Measurements from ENCODE around the gene LRRC66.

Gene LRRC66

GRCh38 chr4:51995647-51996220 is 24.4 kb downstream of the LRRC66 start:
- no peak for DNase-seq (ENCODE audit: low read depth)
- no peak for TF ChIP-seq CTCF (IDR thresholded peaks at IDR 0.05; ENCODE audit: control insufficient read depth, insufficient read depth, low read depth, low read length, missing control alignments)
- no peak overlapping the region for H3K4me3 ChIP-seq (ENCODE audit: control insufficient read depth, low read depth, low read length)

GRCh38 chr4:51965862-51966261 is 54.3 kb downstream of the LRRC66 start:
- no peak overlapping the region for H3K4me3 ChIP-seq (ENCODE audit: control insufficient read depth, low read depth, low read length)
- TF ChIP-seq CTCF (IDR thresholded peaks at IDR 0.05; ENCODE audit: control insufficient read depth, insufficient read depth, low read depth, low read length, missing control alignments), result no peak
- no peak for DNase-seq (ENCODE audit: low read depth)

GRCh38 chr4:51963841-51964517 is 56.2 kb downstream of the LRRC66 start:
- no peak for TF ChIP-seq CTCF (IDR thresholded peaks at IDR 0.05; ENCODE audit: control insufficient read depth, insufficient read depth, low read depth, low read length, missing control alignments)
- DNase-seq (ENCODE audit: low read depth), result no peak
- no peak overlapping the region for H3K4me3 ChIP-seq (ENCODE audit: control insufficient read depth, low read depth, low read length)

- no peak for DNase-seq (ENCODE audit: low read depth)
- no peak for TF ChIP-seq CTCF (IDR thresholded peaks at IDR 0.05; ENCODE audit: control insufficient read depth, insufficient read depth, low read depth, low read length, missing control alignments)
- H3K4me3 ChIP-seq (ENCODE audit: control insufficient read depth, low read depth, low read length), result no peak overlapping the region
Observed at GRCh38 chr4:51960486-51960885, 59.7 kb downstream of the LRRC66 start.

- TF ChIP-seq CTCF (IDR thresholded peaks at IDR 0.05; ENCODE audit: control insufficient read depth, insufficient read depth, low read depth, low read length, missing control alignments), result no peak
Observed at GRCh38 chr4:51958199-51958968, 61.8 kb downstream of the LRRC66 start.

More at GRCh38 chr4:51958199-51958968, 61.8 kb downstream of the LRRC66 start:
- DNase-seq (ENCODE audit: low read depth), result no peak
- H3K4me3 ChIP-seq (ENCODE audit: control insufficient read depth, low read depth, low read length), result no peak overlapping the region

All from AG09309 (cell line).